ENCODE data around the gene RASSF7.
"Not testable (repeated sequence)": the region's sequence is repeated elsewhere in the genome, so short reads cannot be mapped to it uniquely, and the experiment has no call there.

The RASSF7 gene

GRCh38 chr11:560305-561147, at the start of gene RASSF7, which contains the start of gene LMNTD2:
RASSF7 (plus strand) TSS chr11:560970; CDS start chr11:561769, 799 bp downstream.
LMNTD2 (minus strand) TSS chr11:560738; CDS start chr11:560716, 22 bp downstream.
- DNase-seq (ENCODE audit: low spot score): peak; percentile 92

GRCh38 chr11:512761-513595, 47.8 kb upstream of the RASSF7 start:
- DNase-seq (ENCODE audit: low spot score): no peak

GRCh38 chr11:514606-515005, 46.2 kb upstream of the RASSF7 start:
- DNase-seq (ENCODE audit: low spot score): no peak

DNA sequence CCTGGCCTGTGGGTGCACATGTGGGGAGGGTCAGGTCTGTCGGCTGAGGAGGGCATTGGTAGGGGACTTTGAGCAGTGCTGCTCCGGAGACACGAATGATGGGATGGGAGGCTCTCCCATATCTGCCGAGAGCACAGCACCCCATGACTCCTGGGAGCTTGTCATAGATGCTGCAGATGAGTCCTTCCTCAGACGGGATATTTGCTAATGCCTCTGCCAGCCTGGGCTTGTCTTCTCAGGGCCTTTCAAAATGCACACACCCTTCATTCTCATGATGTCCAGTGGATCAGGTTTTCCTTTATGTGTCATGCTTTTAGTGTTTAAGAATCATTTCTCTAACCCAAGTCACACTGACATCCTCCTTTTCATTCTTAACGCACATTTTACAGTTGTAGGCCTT, 45.6 kb upstream of the RASSF7 start:
- no peak for DNase-seq (ENCODE audit: low spot score)

DNA sequence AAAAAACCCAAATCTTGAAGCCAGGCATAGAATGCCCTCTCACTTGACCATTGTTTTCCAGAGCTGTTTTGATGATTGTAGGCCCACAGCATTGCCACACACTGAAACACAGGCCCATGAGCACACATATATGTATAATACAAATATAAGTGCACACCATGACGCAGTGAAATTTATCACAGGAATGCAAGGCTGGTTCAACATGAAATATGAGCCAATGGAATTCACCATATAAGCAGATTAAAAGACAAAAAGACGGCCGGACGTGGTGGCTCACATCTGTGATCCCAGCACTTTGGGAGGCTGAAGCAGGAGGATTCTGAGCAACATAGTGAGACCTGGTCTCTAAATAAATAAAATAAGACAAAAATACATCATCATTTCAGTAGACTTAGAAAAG, 44.4 kb upstream of the RASSF7 start:
- DNase-seq (ENCODE audit: low spot score): no peak

DNA sequence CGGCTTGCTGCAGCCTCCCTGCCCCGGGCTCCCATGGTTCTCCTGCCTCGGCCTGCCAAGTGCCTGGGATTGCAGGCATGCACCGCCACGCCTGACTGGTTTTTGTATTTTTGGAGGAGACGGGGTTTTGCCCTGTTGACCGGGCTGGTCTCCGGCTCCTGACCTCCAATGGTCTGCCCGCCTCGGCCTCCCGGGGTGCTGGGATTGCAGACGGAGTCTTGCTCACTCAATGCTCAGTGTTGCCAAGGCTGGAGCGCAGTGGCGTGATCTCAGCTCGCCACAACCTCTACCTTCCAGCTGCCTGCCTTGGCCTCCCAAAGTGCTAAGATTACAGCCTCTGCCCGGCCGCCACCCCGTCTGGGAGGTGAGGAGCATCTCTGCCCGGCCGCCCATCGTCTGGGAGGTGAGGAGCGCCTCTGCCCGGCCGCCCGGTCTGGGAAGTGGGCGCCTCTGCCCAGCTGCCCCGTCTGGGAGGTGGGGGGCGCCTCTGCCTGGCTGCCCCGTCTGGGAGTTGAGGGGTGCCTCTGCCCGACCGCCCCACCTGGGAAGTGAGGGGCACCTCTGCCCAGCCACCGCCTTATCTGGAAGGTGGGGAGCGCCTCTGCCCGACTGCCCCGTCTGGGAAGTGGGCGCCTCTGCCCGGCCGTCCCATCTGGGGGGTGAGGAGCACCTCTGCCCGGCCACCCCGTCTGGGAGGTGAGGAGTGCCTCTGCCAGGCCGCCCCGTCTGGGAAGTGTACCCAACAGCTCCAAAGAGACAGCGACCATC, 43.7 kb upstream of the RASSF7 start:
- not testable (repeated sequence) for DNase-seq (ENCODE audit: low spot score)

DNA sequence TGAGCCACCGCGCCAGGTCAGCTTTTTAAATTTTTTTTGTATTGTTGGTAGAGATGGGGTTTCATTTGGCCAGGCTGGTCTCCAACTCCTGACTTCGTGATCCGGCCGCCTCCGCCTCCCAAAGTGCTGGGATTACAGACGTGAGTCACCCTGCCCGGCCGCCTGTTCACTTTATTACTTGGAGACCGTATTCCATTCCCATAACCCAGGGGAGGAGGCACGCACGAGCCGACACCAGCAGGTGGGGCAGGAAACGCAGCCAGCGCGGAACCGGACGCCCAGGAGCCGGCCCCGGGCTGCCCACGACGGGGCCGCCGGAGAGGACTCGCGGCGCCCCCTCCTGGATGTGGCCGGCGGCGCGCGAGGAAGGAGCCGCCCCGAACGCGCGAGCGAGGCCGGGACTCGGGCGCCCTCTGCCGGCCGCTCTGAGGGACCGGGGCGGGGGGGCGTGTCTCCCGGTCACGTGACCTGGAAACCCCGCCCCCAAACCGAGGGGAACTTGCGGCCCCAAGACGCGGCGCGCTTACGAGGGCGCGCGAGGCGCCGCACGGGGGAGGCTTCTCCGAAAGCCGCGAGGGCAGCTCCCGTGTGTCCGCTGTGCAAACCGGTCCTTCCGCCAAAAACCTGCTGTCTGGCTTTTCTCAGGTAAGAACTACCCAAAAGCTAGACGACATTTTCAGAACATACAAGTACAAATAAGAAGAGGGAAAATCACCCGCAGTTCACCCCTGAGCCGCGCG, 42.1 kb upstream of the RASSF7 start:
- DNase-seq (ENCODE audit: low spot score): peak; percentile 98

DNA sequence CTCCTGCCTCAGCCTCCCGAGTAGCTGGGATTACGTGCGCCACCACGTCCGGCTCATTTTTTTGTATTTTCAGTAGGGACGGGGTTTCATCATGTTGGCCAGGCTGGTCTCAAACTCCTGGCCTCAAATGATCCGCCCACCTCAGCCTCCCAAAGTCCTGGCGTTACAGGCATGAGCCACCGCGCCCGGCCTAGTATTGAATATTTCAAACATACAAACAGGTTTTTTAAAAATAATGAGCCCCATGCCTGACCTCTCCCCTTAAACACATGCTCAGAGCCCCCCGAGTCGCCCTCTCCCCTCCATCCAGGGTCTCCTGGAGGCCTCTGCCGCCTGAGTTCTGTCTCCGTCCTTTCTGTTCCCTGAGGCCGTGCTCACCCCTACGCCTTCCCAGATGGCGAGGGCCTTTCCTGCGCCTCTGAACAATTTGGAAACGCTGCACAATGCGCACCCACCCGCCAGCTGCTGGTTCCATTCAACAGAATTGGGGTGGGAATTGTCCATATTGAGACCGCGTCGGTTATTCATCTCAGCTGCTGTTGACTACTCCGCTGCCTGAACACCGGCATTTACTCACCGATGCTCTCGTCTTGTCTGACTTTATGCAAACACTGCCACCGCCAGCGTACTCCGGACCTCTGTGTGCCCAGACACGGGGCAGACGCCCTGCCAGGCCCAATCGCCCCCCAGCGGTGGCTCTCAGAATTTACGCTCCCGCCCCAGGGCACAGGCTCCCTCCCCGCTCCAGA, 40.2 kb upstream of the RASSF7 start:
- DNase-seq (ENCODE audit: low spot score): no peak

DNA sequence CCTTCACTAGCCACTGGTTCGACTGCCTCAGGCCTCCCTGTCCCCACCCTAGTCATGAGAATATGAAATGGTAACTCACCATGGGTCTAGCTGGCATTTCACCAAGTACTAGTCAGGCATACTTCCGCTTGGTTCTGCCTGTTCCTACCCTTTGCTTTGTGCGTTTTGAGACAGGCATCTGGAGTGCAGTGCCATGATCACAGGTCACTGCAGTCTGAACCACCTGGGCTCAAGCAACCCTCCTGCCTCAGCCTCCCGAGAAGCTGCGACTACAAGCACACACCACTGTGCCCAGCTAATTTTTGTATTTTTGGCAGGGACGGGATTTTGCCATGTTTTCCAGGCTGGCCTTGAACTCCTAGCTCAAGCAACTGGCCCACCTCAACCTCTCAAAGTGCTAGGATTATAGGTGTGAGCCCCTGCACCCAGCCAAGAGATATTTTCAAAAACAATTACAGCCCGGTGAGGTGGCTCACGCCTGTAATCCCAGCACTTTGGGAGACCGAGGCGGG, 39.5 kb upstream of the RASSF7 start:
- no peak for DNase-seq (ENCODE audit: low spot score)

- DNase-seq (ENCODE audit: low spot score): no peak
Measured at GRCh38 chr11:526192-526591, 34.6 kb upstream of the RASSF7 start.

GRCh38 chr11:528166-528814, 32.5 kb upstream of the RASSF7 start:
- DNase-seq (ENCODE audit: low spot score): no peak

DNA sequence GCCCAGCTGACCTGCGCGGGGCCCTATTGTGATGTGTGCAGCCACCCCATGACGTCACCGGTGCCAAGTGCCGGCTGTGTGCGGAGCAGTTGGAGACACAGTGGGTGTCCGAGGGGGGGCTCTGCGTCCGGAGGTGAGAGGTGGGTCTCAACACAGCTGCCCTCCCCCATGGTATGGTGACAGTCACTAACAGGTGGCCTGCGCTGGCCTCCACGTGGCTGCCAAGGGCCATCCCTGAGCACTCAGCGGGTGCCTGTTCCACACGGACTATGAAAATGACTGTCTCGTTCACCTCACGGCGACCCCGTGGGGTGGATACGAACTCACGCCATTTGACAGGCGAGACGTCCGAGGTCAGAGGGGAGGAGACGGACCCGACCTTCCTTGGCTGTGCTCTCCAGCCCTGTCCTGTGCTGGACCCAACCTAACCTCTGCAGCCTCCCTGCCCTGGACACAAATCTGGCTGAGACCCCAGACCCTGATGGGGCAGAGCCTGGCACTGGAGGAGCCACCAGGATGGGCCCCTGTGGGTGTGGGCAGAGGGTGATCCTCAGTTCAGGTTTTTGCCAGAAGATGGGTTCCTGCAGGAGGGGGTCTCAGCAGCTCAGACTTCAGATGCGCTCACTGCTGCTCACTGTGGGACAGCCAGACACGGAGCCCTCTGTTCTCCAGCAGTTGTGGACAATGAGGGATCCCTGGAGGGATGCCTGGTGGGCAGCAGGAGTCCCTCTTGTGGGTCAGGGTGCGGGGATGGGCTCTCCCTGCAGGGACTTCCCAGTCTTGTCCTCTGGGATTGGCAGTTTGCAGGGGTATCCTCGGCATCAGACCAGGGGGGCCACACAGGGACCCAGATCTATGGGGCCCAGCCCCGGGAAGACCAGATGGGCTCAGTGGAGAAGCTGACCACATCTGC, 31.7 kb upstream of the RASSF7 start:
- DNase-seq (ENCODE audit: low spot score): no peak

DNA sequence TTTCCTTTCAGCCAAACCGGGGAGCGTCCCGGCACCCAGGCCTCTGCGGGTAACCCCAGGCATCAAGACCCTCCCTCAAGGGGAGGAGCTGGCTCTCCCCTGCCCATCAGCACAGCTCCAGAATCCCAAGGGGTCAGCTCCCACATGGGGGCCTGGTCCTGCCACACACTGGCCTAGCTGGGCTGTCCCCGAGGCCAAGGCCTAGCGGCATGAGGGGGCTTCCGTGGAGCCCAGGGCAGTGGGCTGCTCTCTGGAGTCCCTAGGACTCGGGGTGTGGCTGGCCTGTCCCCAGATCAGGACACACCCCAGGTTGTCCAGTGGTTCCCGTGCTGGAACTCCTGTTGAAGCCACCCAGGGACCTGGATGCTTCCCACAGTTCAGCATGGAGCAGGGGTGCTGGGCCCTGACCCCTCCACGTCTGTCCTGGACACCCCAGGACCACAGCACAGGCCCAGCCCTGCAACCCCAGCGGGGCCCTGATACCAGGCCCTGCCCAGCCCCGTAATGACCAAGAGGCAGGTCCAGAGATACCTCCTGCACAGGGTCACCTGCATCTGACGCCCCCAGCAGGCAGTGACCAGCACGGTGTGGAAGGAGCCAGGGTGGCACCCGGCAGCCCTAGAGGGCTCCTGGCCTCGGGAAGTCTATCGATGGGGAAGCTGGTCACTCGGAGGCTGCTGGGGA, 30.9 kb upstream of the RASSF7 start:
- no peak for DNase-seq (ENCODE audit: low spot score)

GRCh38 chr11:530960-531831, 29.6 kb upstream of the RASSF7 start:
- no peak for DNase-seq (ENCODE audit: low spot score)

DNA sequence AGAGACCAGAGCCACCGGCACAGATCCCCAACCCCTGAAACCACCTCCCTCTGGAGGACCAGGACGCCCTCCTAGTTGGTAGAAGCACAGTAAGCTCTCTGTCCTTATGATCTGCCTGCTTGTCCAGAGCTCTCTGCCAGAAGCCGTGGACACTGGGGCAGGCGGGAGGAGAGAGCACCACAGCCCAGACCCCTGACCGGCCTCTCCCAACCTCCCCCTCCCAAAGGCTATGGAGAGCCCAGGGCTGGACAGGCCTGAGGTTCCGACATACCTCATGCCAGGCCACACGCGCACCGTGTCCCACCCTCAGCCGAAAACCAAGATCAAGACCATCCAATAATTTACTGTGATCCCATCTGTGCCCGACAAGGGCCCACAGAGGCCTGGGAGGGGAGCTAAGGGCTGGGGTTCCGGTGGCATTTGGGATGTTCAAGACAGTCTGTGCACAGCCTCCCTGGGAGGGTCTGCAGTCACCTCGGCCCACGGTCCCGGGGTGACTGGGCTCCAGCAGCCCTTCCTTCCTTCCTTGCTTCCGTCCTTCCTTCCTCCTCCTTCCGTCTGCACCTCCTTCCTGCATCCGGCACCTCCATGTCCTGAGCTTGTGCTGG, 28.7 kb upstream of the RASSF7 start:
- DNase-seq (ENCODE audit: low spot score): no peak

GRCh38 chr11:532527-532985, 28.2 kb upstream of the RASSF7 start:
- DNase-seq (ENCODE audit: low spot score): no peak

Measured in kidney tubule cell (primary cell).